A549 (cell line): ENCODE measurements around the gene ZBTB25. TPM values are rescaled to one million over a fixed set of nuclear protein-coding genes. Genes with fewer than 3 reads are reported as not detected.

ENCODE experiments used
- ATAC-seq, 2 experiments: fragments of 200-7000 bp in 1 of 2; fragments of >200 bp in 1 of 2; cut with Nextera tagmentation in 1 of 2; cut with Tn5 transposase in 1 of 2; 3 replicates each; pipeline versions ENCODE4 v1.8.0 to v1.9.1; 2018 to 2020; ENCODE audit warnings: mild to moderate bottlenecking in 1 of 2, moderate library complexity in 1 of 2
- CTCF ChIA-PET: fragments of 300-600 bp; sonication (Branson Sonifier 250); formaldehyde crosslinking; extraction: SDS; loops from one replicate; lab custom pipeline; 2021; ENCODE audit warnings: antibody characterized with exemption, inconsistent platforms; lab: Yijun Ruan, JAX
- POLR2A ChIA-PET: fragments of 350-600 bp; formaldehyde crosslinking; extraction: SDS; loops from one replicate; lab custom pipeline; 2021; ENCODE audit warnings: antibody characterized with exemption, inconsistent platforms; lab: Yijun Ruan, JAX
- DNase-seq, 2 experiments: peaks; one replicate each; pipeline versions ENCODE4 v3.0.0 to v3.0.0-alpha.2; 2011 to 2016; ENCODE audit warnings: low read depth in 1 of 2, low spot score in 1 of 2
- FAIRE-seq: peaks from 2 replicates; lab custom pipeline; 2011; peaks lifted over from hg19 to GRCh38; lab: Jason Lieb, UNC
- H3K27ac ChIP-seq, 2 experiments: fragments of >200 bp; sonication (Bioruptor Twin); formaldehyde crosslinking; 3 replicates each; pipeline ENCODE4 v1.5.1; 2016 to 2017
- H3K4me1 ChIP-seq: fragments of >200 bp; sonication (Bioruptor Twin); formaldehyde crosslinking; 3 replicates; pipeline ENCODE4 v1.6.1; 2016
- H3K4me2 ChIP-seq: fragments of >200 bp; sonication (Bioruptor Twin); formaldehyde crosslinking; 3 replicates; pipeline ENCODE4 v1.6.1; 2016
- H3K4me3 ChIP-seq: fragments of >200 bp; sonication (Bioruptor Twin); formaldehyde crosslinking; 3 replicates; pipeline ENCODE4 v1.5.1; 2016
- H3K9me3 ChIP-seq: fragments of >200 bp; sonication (Bioruptor Twin); formaldehyde crosslinking; 3 replicates; pipeline ENCODE4 v1.6.1; 2016
- CBX8 ChIP-seq: fragments of 200-600 bp; sonication (generic); IDR thresholded peaks from 2 replicates; pipeline ENCODE4 v1.6.1; 2016
- CEBPB ChIP-seq, 2 experiments: fragments of >200 bp in 1 of 2; sonication (Bioruptor Twin) in 1 of 2; formaldehyde crosslinking in 1 of 2; IDR thresholded peaks; 2 replicates each; pipeline ENCODE4 v1.6.1; 2012 to 2016
- CHD4 ChIP-seq: fragments of 200-600 bp; sonication (generic); IDR thresholded peaks from 2 replicates; pipeline ENCODE4 v1.6.1; 2016; ENCODE audit warnings: antibody characterized with exemption, mild to moderate bottlenecking, borderline replicate concordance
- EHMT2 ChIP-seq: fragments of 200-600 bp; sonication (generic); IDR thresholded peaks from 2 replicates; pipeline ENCODE4 v1.6.1; 2016; ENCODE audit warnings: antibody characterized with exemption, low read depth, mild to moderate bottlenecking, moderate library complexity
- ESRRA ChIP-seq: fragments of 150-350 bp; IDR thresholded peaks from 2 replicates; pipeline ENCODE4 v1.6.1; 2014; ENCODE audit warnings: mild to moderate bottlenecking, low read length, borderline replicate concordance
- FOSB ChIP-seq: fragments of 250-450 bp; sonication (Bioruptor Pico); IDR thresholded peaks from 2 replicates; pipeline ENCODE4 v1.5.0; 2020; ENCODE audit warnings: mild to moderate bottlenecking, moderate library complexity
- GATA3 ChIP-seq: IDR thresholded peaks from 2 replicates; pipeline ENCODE4 v1.6.1; 2012; ENCODE audit warnings: borderline replicate concordance
- HOXB5 ChIP-seq: fragments of 250-450 bp; sonication (Bioruptor Pico); IDR thresholded peaks from 2 replicates; pipeline ENCODE4 v1.5.0; 2020; ENCODE audit warnings: mild to moderate bottlenecking, moderate library complexity
- JUN ChIP-seq, 2 experiments: fragments of >200 bp; sonication (Bioruptor Twin); formaldehyde crosslinking; IDR thresholded peaks; 2 replicates in 1 of 2; 3 replicates in 1 of 2; pipeline ENCODE4 v1.6.1; 2016 to 2017
- JUNB ChIP-seq: fragments of >200 bp; sonication (Bioruptor Twin); formaldehyde crosslinking; IDR thresholded peaks from 2 replicates; pipeline ENCODE4 v1.6.1; 2016
- KDM1A ChIP-seq: fragments of 200-600 bp; sonication (generic); IDR thresholded peaks from 2 replicates; pipeline ENCODE4 v1.6.1; 2016; ENCODE audit warnings: low read depth, mild to moderate bottlenecking
- NFE2L2 ChIP-seq: fragments of 150-350 bp; conservative IDR thresholded peaks from 2 replicates; pipeline ENCODE4 v1.6.1; 2014; ENCODE audit warnings: low read length
- NPAS2 ChIP-seq: fragments of 250-450 bp; sonication (Bioruptor Pico); IDR thresholded peaks from 2 replicates; pipeline ENCODE4 v1.8.0; 2022; ENCODE audit warnings: mild to moderate bottlenecking, moderate library complexity, borderline replicate concordance
- PHF8 ChIP-seq: fragments of 200-600 bp; sonication (generic); IDR thresholded peaks from 2 replicates; pipeline ENCODE4 v1.6.1; 2016; ENCODE audit warnings: low read depth, mild to moderate bottlenecking, antibody characterized with exemption, moderate library complexity, borderline replicate concordance
- POLR2A ChIP-seq: IDR thresholded peaks from 2 replicates; pipeline ENCODE4 v1.6.1; 2012; ENCODE audit warnings: mild to moderate bottlenecking, low read length
- RCOR1 ChIP-seq: fragments of 150-350 bp; IDR thresholded peaks from 2 replicates; pipeline ENCODE4 v1.6.1; 2014; ENCODE audit warnings: antibody characterized with exemption, low read length, low read depth
- SMC3 ChIP-seq: fragments of >200 bp; sonication (Bioruptor Twin); formaldehyde crosslinking; IDR thresholded peaks from 3 replicates; pipeline ENCODE4 v1.6.1; 2018; ENCODE audit warnings: inconsistent platforms
- TP53 ChIP-seq: fragments of 250-450 bp; sonication (Bioruptor Pico); IDR thresholded peaks from 2 replicates; pipeline ENCODE4 v1.5.0; 2021; ENCODE audit warnings: mild to moderate bottlenecking, moderate library complexity
- ZC3H11A ChIP-seq: fragments of 450-650 bp; IDR thresholded peaks from 2 replicates; pipeline ENCODE4 v1.6.1; 2014; ENCODE audit warnings: antibody characterized with exemption, mild to moderate bottlenecking
- ZSCAN20 ChIP-seq: fragments of 250-450 bp; sonication (Bioruptor Pico); IDR thresholded peaks from 2 replicates; pipeline ENCODE4 v1.8.0; 2022; ENCODE audit warnings: mild to moderate bottlenecking, moderate library complexity
- WGBS: methylation state at CpG from one replicate; pipeline ENCODE4 v1.1.6; 2017; ENCODE audit errors: missing lambda C conversion rate; 5-methylcytosine and 5-hydroxymethylcytosine counted together
- polyA minus RNA-seq: library from RNA; depleted of rRNA, polyadenylated mRNA; stranded (reverse); fragments of >200 nt; gene quantifications from 2 replicates; pipeline ENCODE4 v1.2.3, GENCODE V29; 2011; rRNA and poly(A)+ RNA removed
- polyA plus RNA-seq, 4 experiments: library from polyadenylated mRNA; depleted of rRNA in 3 of 4; stranded (reverse); fragments of >200 nt; fragmentation: RNase III in 1 of 4; extraction: RNeasy Plus Mini Kit Qiagen cat#74134 plus additional on column Dnase treatment in 1 of 4; gene quantifications; 2 replicates in 3 of 4; 3 replicates in 1 of 4; pipeline ENCODE4 v1.2.3, GENCODE V29; 2011 to 2017
- TF ChIP-seq, protein P1 (sequence below): IDR thresholded peaks from 2 replicates; pipeline ENCODE4 v1.6.1; 2012
- TF ChIP-seq, protein P2 (sequence below): fragments of >200 bp; sonication (Bioruptor Twin); formaldehyde crosslinking; IDR thresholded peaks from 3 replicates; pipeline ENCODE4 v1.5.1; 2016
- TF ChIP-seq, protein P3 (sequence below): fragments of >200 bp; sonication (Bioruptor Twin); formaldehyde crosslinking; IDR thresholded peaks from 3 replicates; pipeline ENCODE4 v1.6.1; 2016
- TF ChIP-seq, protein P4 (sequence below): fragments of 450-650 bp; IDR thresholded peaks from 2 replicates; pipeline ENCODE4 v1.6.1; 2014; ENCODE audit warnings: antibody characterized with exemption
- TF ChIP-seq, protein P5 (sequence below): fragments of 200-600 bp; sonication (generic); IDR thresholded peaks from 2 replicates; pipeline ENCODE4 v1.6.1; 2016; ENCODE audit warnings: antibody characterized with exemption, mild to moderate bottlenecking, moderate library complexity
- TF ChIP-seq, protein P6 (sequence below): fragments of 250-450 bp; sonication (Bioruptor Pico); IDR thresholded peaks from 2 replicates; pipeline ENCODE4 v1.5.0; 2021; ENCODE audit warnings: mild to moderate bottlenecking, moderate library complexity, borderline replicate concordance
- TF ChIP-seq, protein P7 (sequence below): fragments of >200 bp; sonication (Bioruptor Twin); formaldehyde crosslinking; IDR thresholded peaks from 2 replicates; pipeline ENCODE4 v1.6.1; 2016

The ZBTB25 gene, protein sequence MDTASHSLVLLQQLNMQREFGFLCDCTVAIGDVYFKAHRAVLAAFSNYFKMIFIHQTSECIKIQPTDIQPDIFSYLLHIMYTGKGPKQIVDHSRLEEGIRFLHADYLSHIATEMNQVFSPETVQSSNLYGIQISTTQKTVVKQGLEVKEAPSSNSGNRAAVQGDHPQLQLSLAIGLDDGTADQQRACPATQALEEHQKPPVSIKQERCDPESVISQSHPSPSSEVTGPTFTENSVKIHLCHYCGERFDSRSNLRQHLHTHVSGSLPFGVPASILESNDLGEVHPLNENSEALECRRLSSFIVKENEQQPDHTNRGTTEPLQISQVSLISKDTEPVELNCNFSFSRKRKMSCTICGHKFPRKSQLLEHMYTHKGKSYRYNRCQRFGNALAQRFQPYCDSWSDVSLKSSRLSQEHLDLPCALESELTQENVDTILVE
- 15.0 and 16.1 TPM in 2 replicates for polyA plus RNA-seq (2011; rRNA removed)
- polyA plus RNA-seq (2012; cell fraction: cytosol; rRNA removed) = 5.1 and 5.5 TPM in 2 replicates
- polyA plus RNA-seq (2012; cell fraction: nucleus; rRNA removed) = 4.8 and 5.5 TPM in 2 replicates
- polyA plus RNA-seq (2017; fragmentation: RNase III; extraction: RNeasy Plus Mini Kit Qiagen cat#74134 plus additional on column Dnase treatment) = 4.6 to 5.4 TPM (median 5.3 TPM) in 3 replicates
- polyA minus RNA-seq = 21.9 and 29.5 TPM in 2 replicates

DNA sequence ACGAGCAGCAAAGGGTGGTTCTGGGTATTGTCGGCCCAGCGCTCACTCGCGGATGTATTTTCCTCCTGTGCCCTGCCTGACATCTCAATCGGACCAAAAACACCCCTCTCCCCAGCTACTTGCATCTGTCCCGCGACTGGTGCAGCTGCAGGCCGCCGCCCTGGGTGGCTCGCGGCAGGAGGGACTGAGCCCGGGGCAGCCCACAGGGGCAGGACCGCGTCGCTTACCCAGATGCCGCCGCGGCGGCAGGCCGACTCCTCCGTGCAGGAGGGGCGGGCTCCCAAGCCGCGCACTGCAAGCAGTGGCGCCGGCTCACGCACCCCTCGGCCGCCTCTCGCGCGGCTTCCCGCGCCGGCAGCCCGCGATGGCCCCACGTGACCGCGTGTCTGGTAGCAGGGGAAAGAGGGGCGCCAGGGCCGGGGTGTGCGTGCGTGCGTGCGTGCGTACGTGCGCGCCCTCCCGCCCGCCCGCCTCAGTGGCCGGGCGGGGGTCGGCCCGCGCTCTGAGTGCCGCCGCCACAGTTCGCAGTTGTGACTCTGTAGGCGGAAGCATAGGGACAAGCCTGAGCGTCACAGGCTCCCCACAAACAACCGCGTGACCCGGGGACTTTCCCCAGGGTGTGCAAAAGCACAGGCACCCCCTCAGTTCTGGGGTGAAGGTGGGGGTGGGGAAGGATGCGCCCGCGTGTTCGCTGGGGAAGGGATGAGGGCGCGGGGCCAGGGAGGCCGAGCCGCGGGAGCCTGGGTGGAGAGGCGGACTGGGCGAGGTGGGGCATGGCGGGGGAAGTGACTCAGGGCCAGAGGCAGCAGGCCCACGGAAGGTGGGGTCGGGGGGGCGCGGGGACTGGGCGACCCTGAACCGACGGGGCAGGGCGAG is at the start of gene ZBTB25:
Gene ZBTB25, minus strand, starts transcription at position 405 of the 876 bp plus-strand sequence. CDS start 13,305 bp downstream, outside the sequence.
- peak within 1 kb of the TSS; percentile 96 to 97 for H3K27ac ChIP-seq
- 2% methylated on average over 24 of the region's 87 CpGs for WGBS
- H3K4me2 ChIP-seq = peak within 1 kb of the TSS; percentile 87
- H3K4me1 ChIP-seq = peaks cover 55% of the 10 kb centered on the region
- ChIA-PET POLR2A (interaction anchor here (0.6 to 3.1 kb wide), 11 partner anchors 12 to 401 kb away, joined by 3 to 42 read pairs (median 4); partner anchors contain the start of genes HSPA2 and MTHFD1), CTCF (interaction anchor here (0.8 to 2.4 kb wide), 6 partner anchors 25 to 162 kb away, joined by 3 to 10 read pairs (median 3); partner anchors contain the start of gene HSPA2)
- FAIRE-seq (no peak), DNase-seq (peak; percentile 80 to 94), ATAC-seq (peak; percentile 68 to 81)
- peak within 1 kb of the TSS; percentile 76 for H3K4me3 ChIP-seq
- no peaks in the 10 kb centered on the region for H3K9me3 ChIP-seq
- TF ChIP-seq SMC3 (0 out of 3 replicates have a peak, but pooled peaks have one; percentile 3), ZC3H11A (no peak), ESRRA (no peak), NPAS2 (no peak), JUNB (no peak), ZSCAN20 (no peak), FOSB (CRISPR knock-in tag) (peak; percentile 93), PHF8 (peak; percentile 42; the same call in 1 of the 2 replicates), NFE2L2 (no peak), CBX8 (no peak), EHMT2 (no peak), RCOR1 (no peak), POLR2A (peak; percentile 52), GATA3 (peak; percentile 31; the same call in 1 of the 2 replicates), HOXB5 (no peak), JUN (IDR thresholded peaks at IDR 0.05) (peak; percentile 84 to 92), CHD4 (no peak), TP53 (peak; percentile 13; the same call in 1 of the 2 replicates), KDM1A (no peak), CEBPB (IDR thresholded peaks at IDR 0.05) (no peak)
- TF ChIP-seq, protein P1, sequence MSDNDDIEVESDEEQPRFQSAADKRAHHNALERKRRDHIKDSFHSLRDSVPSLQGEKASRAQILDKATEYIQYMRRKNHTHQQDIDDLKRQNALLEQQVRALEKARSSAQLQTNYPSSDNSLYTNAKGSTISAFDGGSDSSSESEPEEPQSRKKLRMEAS = peak; percentile 87
- TF ChIP-seq, protein P2, sequence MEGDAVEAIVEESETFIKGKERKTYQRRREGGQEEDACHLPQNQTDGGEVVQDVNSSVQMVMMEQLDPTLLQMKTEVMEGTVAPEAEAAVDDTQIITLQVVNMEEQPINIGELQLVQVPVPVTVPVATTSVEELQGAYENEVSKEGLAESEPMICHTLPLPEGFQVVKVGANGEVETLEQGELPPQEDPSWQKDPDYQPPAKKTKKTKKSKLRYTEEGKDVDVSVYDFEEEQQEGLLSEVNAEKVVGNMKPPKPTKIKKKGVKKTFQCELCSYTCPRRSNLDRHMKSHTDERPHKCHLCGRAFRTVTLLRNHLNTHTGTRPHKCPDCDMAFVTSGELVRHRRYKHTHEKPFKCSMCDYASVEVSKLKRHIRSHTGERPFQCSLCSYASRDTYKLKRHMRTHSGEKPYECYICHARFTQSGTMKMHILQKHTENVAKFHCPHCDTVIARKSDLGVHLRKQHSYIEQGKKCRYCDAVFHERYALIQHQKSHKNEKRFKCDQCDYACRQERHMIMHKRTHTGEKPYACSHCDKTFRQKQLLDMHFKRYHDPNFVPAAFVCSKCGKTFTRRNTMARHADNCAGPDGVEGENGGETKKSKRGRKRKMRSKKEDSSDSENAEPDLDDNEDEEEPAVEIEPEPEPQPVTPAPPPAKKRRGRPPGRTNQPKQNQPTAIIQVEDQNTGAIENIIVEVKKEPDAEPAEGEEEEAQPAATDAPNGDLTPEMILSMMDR = no peak
- TF ChIP-seq, protein P3, sequence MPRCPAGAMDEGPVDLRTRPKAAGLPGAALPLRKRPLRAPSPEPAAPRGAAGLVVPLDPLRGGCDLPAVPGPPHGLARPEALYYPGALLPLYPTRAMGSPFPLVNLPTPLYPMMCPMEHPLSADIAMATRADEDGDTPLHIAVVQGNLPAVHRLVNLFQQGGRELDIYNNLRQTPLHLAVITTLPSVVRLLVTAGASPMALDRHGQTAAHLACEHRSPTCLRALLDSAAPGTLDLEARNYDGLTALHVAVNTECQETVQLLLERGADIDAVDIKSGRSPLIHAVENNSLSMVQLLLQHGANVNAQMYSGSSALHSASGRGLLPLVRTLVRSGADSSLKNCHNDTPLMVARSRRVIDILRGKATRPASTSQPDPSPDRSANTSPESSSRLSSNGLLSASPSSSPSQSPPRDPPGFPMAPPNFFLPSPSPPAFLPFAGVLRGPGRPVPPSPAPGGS = peak; percentile 88; the same call in 2 of the 3 replicates
- TF ChIP-seq, protein P4, sequence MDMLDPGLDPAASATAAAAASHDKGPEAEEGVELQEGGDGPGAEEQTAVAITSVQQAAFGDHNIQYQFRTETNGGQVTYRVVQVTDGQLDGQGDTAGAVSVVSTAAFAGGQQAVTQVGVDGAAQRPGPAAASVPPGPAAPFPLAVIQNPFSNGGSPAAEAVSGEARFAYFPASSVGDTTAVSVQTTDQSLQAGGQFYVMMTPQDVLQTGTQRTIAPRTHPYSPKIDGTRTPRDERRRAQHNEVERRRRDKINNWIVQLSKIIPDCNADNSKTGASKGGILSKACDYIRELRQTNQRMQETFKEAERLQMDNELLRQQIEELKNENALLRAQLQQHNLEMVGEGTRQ = peak; percentile 78
- TF ChIP-seq, protein P5, sequence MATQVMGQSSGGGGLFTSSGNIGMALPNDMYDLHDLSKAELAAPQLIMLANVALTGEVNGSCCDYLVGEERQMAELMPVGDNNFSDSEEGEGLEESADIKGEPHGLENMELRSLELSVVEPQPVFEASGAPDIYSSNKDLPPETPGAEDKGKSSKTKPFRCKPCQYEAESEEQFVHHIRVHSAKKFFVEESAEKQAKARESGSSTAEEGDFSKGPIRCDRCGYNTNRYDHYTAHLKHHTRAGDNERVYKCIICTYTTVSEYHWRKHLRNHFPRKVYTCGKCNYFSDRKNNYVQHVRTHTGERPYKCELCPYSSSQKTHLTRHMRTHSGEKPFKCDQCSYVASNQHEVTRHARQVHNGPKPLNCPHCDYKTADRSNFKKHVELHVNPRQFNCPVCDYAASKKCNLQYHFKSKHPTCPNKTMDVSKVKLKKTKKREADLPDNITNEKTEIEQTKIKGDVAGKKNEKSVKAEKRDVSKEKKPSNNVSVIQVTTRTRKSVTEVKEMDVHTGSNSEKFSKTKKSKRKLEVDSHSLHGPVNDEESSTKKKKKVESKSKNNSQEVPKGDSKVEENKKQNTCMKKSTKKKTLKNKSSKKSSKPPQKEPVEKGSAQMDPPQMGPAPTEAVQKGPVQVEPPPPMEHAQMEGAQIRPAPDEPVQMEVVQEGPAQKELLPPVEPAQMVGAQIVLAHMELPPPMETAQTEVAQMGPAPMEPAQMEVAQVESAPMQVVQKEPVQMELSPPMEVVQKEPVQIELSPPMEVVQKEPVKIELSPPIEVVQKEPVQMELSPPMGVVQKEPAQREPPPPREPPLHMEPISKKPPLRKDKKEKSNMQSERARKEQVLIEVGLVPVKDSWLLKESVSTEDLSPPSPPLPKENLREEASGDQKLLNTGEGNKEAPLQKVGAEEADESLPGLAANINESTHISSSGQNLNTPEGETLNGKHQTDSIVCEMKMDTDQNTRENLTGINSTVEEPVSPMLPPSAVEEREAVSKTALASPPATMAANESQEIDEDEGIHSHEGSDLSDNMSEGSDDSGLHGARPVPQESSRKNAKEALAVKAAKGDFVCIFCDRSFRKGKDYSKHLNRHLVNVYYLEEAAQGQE = peak; percentile 86
- TF ChIP-seq, protein P6, sequence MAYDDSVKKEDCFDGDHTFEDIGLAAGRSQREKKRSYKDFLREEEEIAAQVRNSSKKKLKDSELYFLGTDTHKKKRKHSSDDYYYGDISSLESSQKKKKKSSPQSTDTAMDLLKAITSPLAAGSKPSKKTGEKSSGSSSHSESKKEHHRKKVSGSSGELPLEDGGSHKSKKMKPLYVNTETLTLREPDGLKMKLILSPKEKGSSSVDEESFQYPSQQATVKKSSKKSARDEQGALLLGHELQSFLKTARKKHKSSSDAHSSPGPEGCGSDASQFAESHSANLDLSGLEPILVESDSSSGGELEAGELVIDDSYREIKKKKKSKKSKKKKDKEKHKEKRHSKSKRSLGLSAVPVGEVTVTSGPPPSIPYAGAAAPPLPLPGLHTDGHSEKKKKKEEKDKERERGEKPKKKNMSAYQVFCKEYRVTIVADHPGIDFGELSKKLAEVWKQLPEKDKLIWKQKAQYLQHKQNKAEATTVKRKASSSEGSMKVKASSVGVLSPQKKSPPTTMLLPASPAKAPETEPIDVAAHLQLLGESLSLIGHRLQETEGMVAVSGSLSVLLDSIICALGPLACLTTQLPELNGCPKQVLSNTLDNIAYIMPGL (CRISPR knock-in tag) = no peak
- TF ChIP-seq, protein P7, sequence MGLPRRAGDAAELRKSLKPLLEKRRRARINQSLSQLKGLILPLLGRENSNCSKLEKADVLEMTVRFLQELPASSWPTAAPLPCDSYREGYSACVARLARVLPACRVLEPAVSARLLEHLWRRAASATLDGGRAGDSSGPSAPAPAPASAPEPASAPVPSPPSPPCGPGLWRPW = no peak
